Heart left ventricle (tissue), 13 donors: Measurements from ENCODE around the gene ZNF823.

Source experiments
- POLR2A ChIP-seq, 2 donors: fragments of 450-650 bp; IDR thresholded peaks; one replicate each; pipeline ENCODE4 v1.6.1; 2017; ENCODE audit warnings: antibody characterized with exemption in 2 of 2, mild to moderate bottlenecking in 2 of 2, moderate library complexity in 2 of 2
- TF ChIP-seq, protein P1 (sequence below), 12 donors: fragments of 200-600 bp; sonication (generic) in 4 of 12; IDR thresholded peaks; one replicate each; pipeline versions ENCODE4 v1.5.0 to v1.8.0; 2018 to 2022; ENCODE audit warnings: antibody characterized with exemption in 12 of 12, mild to moderate bottlenecking in 5 of 12
- donor health status: ischemic (EF 13 %, LVEDD 7.1; RV severe dilation, severe dysfunction).
- donor health status: DM: no; HTN: yes; CAD: no.
- donor health status: DM: no; HTN: no; CAD: no.
- donor health status: ischemic (EF 25% LVEDD 6.9; RV normal size, moderate dysfunction).
- donor health status: ischemic (EF 25% LVEDD 5.7; RV mildly dilated, moderate dysfunction).
- donor health status: ischemic (EF 35%, LVEDD 5.7; RV mildly dilated, moderate dysfunction).
- donor health status: nonischemic (EF 11% LVEDD 7.7; RV severe dilation, severe dysfunction).
- donor health status: DM: yes; HTN: yes; CAD: no.
- donor health status: PGD.
- donor health status: ischemic (EF 29% LVEDD 5.4; RV normal size, mild dysfunction).
- donor health status: nonischemic (EF 23%, LVEDD 6.1; RV moderate dilation, normal function).

DNA sequence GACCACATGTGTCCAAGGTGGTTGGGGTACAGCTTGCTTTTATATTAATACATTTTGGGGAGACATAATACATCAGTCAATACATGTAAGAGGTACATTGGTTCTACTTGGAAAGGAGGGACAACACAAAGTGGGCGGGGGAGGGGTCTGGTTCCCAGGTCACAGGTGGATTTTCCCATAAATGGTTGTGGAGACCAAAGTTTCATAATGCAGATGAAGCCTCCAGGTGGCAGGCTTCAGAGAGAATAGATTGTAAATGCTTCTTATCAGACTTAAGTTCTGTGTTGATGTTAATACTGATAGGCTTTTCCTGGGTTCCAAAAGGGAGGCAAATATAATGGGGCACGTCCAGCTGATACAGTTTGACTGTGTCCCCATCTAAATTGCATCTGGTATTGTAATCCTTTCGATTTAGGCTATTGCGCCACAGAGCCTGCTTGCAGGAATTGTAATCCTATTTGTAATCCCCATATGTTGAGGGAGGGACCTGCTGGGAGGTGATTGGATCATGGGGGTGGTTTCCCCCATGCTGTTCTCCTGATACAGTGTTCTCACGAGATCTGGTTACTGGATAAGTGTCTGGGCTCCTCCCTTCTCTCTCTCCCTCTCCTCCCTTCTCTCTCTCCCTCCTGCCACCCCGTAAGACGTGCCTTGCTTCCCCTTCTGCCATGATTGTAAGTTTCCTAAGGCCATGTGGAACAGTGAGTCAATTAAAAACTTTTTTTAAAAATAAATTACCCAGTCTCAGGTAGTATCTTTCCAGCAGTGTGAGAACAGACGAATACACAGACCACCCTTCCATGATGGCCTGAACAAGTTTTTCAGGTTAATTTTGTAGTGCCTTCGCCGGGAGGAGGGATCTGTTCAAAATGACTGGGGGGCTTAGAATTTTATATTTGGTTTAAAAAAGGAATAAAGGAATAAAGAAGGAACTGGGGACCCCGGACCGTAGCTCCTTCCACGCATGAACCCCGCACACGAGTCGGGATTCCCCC, 44.9 kb downstream of the ZNF823 start:
- no peak for TF ChIP-seq POLR2A (IDR thresholded peaks at IDR 0.05)
- TF ChIP-seq, protein P1, sequence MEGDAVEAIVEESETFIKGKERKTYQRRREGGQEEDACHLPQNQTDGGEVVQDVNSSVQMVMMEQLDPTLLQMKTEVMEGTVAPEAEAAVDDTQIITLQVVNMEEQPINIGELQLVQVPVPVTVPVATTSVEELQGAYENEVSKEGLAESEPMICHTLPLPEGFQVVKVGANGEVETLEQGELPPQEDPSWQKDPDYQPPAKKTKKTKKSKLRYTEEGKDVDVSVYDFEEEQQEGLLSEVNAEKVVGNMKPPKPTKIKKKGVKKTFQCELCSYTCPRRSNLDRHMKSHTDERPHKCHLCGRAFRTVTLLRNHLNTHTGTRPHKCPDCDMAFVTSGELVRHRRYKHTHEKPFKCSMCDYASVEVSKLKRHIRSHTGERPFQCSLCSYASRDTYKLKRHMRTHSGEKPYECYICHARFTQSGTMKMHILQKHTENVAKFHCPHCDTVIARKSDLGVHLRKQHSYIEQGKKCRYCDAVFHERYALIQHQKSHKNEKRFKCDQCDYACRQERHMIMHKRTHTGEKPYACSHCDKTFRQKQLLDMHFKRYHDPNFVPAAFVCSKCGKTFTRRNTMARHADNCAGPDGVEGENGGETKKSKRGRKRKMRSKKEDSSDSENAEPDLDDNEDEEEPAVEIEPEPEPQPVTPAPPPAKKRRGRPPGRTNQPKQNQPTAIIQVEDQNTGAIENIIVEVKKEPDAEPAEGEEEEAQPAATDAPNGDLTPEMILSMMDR (IDR thresholded peaks at IDR 0.05), result no peak
